Stimulated activated CD4-positive, alpha-beta T cell treated with anti-CD3 and anti-CD28 coated beads, Interleukin-2, amount 100 ng/mL, for 48 hours (primary cell): ENCODE data around the gene SH2D5.
"Not testable (repeated sequence)": the region's sequence is repeated elsewhere in the genome, so short reads cannot be mapped to it uniquely, and the experiment has no call there.

Source experiments
- DNase-seq, 2 donors: peaks; one replicate each; pipeline ENCODE4 v3.0.0-alpha.2; 2020

Gene SH2D5

DNA sequence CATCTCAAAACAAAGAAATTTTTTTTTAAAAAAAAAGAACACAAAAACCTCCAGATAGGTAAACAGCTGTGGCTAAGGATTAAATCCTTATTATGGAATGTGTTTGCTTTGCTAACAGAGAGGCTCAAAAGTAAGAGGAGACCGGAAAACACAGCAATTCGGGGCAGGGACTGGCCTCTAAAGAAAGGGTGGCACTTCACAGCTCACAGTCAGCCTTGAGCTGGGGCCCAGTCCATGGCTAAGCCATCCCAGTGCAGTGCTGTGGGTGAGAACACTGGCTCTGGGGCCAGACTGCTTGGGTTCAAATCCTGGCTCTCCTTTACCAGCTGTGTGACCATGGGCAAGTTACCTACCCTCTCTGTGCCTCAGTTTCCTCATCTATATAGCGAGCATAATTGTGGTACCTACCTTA is 42.9 kb downstream of the SH2D5 start:
- DNase-seq, result no peak

DNA sequence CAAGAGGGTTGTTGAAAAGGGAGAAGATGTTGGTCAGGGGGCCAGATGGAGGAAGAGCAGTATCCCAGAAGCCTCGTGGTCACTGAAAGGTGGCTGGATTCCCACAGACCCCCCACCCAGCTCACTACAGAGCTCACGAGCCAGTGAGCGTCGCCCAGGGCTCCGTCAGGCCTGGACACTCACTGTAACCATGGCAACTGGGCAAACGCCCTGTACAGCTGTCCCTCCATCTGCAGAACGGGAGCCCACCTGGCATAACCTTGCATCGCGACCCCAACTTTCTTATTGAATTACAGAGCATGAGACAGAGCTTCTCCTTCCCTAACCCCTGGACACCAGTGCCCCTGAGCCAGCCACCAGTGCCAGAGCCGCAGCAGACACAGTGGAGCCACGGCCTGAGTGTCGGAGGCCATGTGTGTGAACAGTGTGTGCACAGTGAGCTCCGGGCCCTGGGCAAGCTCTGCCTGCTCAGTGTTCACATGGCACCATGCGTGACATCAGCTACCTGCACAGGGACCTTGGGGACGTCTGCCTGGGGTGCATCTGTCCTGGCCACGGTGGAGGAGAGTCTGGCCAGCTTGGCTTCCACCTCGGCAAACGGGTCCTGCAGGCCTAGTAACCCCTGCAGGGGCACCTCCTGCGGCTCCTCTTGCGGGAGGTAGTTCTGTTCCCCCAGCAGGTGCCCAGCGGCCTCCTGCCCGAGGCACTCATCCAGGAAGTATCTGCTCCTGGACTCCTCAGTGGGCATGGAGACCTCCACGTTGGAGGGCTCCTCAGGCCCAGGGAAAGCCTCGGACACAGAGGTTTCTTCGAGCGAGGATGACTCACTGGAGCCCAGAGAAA is 45.4 kb downstream of the SH2D5 start:
- DNase-seq, result no peak

DNA sequence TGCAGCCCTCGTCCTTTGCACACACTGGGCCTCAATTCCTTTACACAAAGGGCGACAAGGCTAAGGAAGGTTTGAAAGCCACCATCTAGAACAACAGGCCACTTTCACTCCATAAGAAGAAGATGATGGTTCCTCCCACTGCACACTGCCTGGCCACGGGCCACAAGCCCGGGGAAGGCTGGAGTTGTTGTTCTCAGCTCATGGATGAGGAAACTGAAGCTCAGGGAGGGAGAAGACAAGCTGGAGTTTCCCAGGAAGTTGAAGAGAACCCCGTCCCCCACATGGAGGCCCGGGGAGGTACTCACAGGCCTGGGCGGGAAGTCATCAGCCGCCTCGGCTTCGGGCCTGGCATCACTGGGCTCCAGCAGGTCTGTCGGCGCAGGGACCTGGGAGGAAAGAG is 46.8 kb downstream of the SH2D5 start:
- no peak for DNase-seq

DNA sequence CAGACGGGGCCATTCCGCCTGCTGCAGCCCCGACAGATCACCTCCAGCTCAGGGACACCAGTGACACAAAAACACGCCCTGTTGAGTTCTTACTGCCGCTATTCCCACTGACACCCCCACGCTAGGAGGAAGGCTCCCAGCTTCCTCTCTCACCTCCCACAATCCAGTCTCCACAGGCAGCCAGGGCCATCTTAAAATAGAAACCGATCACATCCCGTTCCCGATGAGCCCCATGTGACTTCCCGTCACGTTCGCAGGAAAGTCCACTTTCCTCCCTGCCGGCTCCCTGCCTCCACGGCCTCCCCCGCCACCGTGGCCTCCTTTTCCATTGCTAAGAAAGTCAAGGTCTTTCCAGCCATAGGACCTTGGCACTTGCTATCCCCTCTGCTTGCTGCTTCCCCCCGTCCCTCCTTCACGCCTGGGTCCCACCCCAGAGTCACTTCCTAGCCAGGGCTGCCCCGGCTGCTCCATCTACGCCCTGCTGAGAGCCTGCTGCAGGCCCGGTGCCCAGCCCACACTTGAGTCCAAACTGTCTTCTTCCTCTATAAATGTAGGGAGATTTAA is 47.3 kb downstream of the SH2D5 start:
- DNase-seq, result no peak

DNA sequence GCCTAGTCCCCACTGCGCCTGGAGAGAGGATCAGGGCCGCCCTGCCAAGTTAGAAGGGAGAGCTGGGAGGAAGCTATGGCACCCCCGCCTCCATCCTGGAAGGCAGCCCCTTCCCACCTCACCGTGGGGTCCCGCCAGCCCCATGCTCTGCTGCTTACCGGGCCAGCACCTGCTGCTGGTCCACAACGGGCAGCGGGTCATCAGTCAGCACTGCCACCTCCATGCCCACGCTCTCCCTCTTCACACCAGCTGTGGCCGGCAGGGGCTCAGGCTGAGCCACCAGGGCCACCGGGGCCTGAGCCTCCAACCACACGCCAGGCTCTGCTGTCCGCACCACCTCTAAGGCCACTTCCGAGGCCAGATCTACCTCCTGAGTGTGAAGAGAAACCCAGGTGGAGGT is 47.9 kb downstream of the SH2D5 start:
- no peak for DNase-seq

DNA sequence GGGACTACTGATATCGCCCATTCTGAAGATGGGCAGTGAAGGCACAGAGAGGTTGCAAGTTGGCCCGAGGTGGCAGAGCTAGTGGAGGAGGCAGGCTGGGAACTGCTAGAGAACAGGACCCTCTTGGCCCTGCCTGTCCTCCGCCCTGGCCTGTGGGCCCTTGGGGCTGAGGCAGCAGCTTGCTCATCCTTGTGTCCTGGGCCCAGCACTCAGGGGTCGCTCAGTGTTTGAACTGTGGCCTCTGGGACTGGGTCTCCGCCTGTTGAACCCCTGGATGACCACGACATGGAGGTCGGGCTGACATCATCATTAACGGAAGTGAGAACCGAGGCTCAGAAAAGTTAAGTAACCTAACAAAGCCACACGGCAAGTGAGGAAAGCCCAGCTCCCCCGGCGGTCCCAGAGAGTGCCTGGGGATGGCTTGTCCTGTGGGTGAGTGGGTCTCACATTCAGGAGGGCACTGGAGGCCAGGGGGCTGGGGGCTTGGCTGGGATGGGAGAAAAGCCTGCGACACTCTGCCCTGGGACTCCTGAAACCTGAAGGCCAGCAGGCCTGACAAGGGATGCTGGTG is 48.4 kb downstream of the SH2D5 start:
- DNase-seq, result no peak

DNA sequence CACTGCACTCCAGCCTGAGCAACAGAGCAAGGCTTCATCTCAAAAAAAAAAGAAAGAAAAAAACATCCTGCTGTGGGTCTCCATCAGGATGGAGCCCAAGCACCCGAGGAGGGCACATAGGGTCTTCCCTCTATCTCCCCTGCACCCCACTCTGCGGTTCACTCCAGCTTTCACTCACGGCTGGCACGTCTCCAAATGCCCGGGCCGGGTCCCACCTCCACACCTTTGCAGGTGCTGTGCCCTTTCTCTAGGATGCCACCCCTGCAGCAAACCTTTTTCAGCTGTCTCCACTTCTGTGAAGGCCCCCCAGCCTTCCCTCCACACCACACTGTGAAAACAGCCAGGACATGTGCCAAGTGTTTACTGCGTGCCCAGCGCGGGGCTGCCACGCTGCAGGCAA is 48.9 kb downstream of the SH2D5 start:
- no peak for DNase-seq

DNA sequence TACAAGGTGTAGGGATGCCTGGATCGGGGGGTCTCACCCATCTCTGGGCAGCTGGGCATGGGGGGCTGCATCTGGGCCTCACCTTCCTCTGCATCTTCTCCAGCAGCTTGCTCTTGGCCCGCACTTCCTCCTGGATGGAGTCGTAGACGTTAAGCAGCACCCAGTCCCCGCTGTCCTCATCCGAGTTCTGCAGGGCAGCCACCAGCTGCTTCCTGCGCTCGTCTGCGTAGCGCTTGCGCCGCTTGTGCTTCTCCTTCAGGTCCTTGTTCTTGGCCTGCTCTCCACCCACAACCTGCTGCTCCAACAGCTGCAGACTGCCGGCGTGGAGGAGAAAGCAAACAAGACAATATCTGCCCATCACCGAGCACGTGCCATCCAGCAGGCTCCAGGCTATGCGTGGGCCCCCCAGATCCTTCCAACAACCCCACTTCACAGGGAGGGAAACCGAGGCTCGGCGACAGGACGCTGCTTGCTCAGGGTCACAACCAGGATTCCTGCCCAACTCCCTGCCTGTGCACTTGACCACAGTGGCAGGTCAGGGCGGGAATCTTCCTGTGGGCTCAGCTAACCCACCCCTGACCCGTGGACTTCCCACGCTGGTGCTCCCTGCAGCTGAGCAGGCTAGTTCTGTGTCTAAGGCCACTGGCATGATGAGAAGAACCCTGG is 49.8 kb downstream of the SH2D5 start:
- DNase-seq, result no peak

DNA sequence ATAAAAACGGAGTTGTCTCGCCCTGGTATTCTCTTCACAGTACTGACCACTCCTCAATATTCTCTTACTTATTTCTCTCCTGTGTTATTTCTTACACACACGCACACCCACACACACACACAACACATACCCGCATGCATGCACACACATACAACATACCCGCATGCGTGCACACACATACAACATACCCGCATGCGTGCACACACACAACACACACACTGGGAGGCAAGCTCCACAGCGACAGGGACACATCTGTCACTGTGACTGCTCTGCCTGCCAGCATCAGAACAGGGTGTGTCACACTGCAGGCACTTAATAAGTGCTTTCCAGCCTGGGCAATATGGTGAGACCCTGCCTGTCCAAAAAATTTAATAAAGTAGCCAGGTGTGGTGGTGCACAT is 50.5 kb downstream of the SH2D5 start:
- DNase-seq, result no peak

DNA sequence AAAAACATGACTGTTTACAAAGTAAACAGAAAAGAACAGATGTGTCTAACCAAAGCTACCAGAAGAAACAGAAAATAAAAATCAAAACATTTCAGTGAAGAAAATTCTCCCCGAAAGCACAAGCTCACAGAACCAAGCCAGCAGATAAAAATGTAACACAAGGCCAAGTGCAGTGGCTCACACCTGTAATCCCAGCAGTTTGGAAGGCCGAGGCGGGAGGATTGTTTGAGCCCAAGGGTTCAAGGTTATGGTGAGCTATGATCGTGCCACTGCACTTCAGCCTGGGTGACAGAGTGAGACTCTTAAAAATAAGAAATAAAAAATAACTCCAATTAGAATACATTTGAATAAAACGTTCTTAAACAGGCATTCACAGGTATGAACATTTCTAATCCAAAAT is 52.2 kb downstream of the SH2D5 start:
- DNase-seq, result no peak

DNA sequence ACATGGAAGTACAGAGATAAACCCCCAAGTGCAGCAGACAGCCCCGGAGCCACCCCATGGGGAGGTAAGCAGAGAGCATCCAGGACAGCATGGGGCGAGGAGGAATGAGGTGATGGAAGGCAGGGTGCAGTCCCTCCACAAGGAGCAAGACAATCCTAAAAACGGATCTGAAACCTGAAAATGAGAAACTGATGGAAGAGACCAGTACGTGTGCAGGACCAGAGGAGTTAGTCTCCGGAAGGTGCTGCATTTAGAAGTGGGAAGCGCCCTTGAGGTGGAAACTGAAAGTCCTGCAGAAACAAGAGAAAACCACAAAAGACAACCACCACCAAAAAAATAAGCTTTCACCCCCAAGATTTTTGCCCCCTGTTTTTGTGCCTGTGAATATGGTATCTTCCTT is 53.9 kb downstream of the SH2D5 start:
- no peak for DNase-seq

DNA sequence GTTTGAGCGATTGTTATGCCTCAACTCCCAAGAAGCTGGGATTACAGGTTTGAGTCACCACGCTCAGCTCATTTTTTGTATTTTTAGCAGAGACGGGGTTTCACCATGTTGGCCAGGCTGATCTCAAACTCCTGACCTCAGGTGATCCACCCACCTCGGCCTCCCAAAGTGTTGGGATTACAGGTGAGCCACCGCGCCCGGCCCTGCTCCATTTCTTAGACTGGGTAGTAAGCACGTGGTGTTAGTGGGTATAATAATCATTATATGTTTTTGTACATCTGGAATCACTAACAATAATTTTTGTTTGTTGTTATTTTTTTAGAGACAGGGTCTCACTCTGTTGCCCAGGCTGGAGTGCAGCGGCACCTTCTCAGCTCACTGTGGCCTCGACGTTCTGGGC is 58.9 kb downstream of the SH2D5 start:
- not testable (repeated sequence) for DNase-seq

DNA sequence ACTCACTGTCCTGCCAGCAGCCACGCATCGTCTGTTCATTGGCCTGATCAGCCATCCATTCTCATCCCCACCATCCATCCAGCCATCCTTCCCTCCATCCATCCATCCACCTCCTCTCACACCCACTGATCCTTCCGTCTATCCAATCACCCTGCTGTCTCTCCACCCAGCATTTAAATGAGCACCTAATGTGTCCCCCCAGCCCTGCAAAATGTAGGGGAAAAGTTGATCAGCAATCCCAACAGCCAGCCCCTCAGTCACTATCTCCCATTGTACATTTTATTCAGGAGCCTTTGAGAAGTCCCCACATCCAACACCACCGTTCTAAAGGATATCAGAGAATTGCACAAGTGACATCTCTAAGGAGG is 60.3 kb downstream of the SH2D5 start:
- DNase-seq, result no peak

DNA sequence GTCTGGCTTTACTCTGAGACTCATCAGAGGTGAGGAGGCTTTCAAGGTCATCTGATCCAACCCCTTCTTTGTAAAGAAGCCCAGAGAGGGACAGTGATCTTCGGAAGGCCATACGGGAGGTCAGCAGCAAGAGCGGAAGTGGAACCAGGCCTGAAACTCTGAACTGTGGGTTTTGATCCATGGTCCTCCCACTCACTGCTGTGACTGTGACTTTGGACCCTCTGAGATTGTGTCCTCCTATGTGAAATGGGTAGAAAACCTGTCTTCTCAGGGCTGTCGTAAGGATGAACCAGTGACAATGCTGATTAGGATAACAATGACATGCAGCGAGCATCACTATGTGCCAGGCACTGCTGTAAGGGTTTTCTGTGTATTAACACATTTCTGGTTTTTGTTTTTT is 61.6 kb downstream of the SH2D5 start:
- no peak for DNase-seq
